Bronchial epithelial cell (primary cell): Measurements from ENCODE around the gene TRRAP. TPM values are rescaled to one million over a fixed set of nuclear protein-coding genes. Genes with fewer than 3 reads are reported as not detected.

Source experiments
- DNase-seq: peaks from one replicate; pipeline ENCODE4 v3.0.0-alpha.2; 2010; ENCODE audit warnings: low read depth
- FAIRE-seq: peaks from 2 replicates; lab custom pipeline; 2011; peaks lifted over from hg19 to GRCh38; lab: Jason Lieb, UNC
- H3K27me3 ChIP-seq: 2 replicates; pipeline ENCODE4 v1.5.1; 2011; ENCODE audit warnings: low read length; ENCODE audit not compliant: control insufficient read depth, insufficient read depth
- H3K36me3 ChIP-seq: 2 replicates; pipeline ENCODE4 v1.5.1; 2011; ENCODE audit warnings: low read length; ENCODE audit not compliant: control insufficient read depth, insufficient read depth
- H3K4me3 ChIP-seq: 2 replicates; pipeline ENCODE4 v1.5.1; 2011; ENCODE audit warnings: mild to moderate bottlenecking, low read depth, low read length, control low read depth
- total RNA-seq: library from RNA; depleted of rRNA; stranded (reverse); fragments of >200 nt; gene quantifications from 2 replicates; pipeline ENCODE4 v1.2.1, GENCODE V29; 2014
- TF ChIP-seq, protein P1 (sequence below): IDR thresholded peaks from 2 replicates; pipeline ENCODE4 v1.5.1; 2011; ENCODE audit warnings: mild to moderate bottlenecking, moderate library complexity, low read length, control low read depth, inconsistent platforms; ENCODE audit not compliant: insufficient read depth, severe bottlenecking

Gene TRRAP
- total RNA-seq, 1 donor from 2014 or later, result 8.2 TPM

DNA sequence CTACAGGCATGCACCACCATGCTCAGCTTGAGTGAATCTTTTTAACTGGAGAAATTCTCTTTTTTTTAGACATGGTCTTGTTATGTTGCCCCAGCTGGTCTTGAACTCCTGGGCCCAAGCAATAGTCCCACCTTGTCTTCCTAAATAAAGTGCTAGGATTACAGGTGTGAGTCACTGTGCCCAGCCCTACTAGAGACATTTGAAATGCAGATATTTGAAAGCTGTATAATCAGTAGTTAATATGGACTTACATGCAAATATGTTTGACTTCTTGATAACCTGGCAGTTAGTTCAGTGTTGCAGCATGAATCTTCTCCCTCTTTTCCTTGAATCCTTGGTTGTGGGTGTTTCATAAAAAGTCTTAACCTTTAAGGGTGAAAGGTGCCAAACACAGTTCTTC, 8.7 kb downstream of the TRRAP start:
- H3K4me3 ChIP-seq, result no peak overlapping the region
- TF ChIP-seq, protein P1, sequence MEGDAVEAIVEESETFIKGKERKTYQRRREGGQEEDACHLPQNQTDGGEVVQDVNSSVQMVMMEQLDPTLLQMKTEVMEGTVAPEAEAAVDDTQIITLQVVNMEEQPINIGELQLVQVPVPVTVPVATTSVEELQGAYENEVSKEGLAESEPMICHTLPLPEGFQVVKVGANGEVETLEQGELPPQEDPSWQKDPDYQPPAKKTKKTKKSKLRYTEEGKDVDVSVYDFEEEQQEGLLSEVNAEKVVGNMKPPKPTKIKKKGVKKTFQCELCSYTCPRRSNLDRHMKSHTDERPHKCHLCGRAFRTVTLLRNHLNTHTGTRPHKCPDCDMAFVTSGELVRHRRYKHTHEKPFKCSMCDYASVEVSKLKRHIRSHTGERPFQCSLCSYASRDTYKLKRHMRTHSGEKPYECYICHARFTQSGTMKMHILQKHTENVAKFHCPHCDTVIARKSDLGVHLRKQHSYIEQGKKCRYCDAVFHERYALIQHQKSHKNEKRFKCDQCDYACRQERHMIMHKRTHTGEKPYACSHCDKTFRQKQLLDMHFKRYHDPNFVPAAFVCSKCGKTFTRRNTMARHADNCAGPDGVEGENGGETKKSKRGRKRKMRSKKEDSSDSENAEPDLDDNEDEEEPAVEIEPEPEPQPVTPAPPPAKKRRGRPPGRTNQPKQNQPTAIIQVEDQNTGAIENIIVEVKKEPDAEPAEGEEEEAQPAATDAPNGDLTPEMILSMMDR, result no peak
- H3K27me3 ChIP-seq, result no peaks in the 10 kb centered on the region
- FAIRE-seq (no peak), DNase-seq (no peak)
- H3K36me3 ChIP-seq, result peaks cover 11% of the 10 kb centered on the region

DNA sequence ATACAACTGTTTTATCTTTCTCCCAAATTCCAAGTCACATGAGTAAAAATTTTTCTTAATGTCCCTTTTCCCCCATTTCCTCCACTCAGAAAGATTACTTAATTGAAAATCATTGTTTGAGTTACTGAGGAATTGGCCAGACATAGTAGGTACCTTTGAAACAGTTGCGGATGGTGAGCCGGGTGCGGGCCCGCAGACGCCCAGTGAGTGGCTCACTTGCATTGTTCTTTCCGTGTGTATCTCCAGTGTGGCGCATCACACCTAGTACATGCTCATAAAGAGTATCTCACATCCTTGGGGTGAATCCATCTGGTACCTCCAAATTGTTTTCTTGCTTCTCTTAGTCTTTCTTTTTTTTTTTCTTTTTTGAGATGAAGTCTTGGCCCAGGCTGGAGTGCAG, 14.3 kb downstream of the TRRAP start:
- Histone ChIP-seq H3K4me3 (no peak overlapping the region), H3K36me3 (peaks cover 8% of the 10 kb centered on the region), H3K27me3 (no peaks in the 10 kb centered on the region)
- TF ChIP-seq, protein P1, result no peak
- FAIRE-seq (no peak), DNase-seq (no peak)

DNA sequence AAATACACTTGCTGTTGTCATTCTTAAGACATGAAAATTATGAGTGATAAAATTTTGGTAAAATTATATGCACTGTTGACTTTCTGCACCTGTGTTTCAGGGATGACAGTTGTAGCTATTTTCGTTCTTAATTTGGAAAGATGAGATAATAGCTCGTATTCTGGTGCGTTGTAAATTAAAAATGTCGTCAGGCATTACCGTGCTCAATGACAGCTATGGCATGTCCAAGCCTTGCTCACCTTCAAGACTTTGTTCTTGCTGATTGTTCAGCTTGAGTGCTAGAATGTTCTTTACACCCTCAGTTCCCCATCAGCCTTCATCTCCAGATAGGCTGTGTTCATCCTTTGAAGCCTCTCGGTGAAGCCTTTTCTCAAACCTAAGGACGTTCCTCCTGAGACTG, 21.5 kb downstream of the TRRAP start:
- DNase-seq (no peak), FAIRE-seq (peak; percentile 73)
- Histone ChIP-seq H3K27me3 (no peaks in the 10 kb centered on the region), H3K36me3 (peaks cover 25% of the 10 kb centered on the region), H3K4me3 (no peak overlapping the region)
- TF ChIP-seq, protein P1, result no peak

DNA sequence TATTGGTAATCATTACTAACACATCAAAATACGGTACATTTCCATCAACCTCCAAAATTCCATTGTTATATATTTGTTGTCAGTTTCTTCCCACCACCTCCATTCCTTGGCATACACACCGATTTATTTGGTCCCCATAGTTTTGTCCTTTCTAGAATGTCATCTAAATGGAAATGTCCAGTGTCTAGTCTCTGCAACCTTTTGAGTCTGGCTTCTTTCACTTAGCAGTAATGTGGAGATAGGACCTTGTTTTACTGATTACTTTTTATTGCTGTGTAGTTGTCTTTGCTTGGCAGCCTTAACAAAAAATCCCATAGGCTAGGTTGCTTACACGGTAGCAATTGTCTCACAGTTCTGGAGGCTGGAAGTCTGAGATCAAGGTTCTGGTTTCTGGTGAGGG, 22.5 kb downstream of the TRRAP start:
- Histone ChIP-seq H3K27me3 (no peaks in the 10 kb centered on the region), H3K36me3 (peaks cover 29% of the 10 kb centered on the region), H3K4me3 (no peak overlapping the region)
- DNase-seq (no peak), FAIRE-seq (no peak)
- TF ChIP-seq, protein P1, result no peak

DNA sequence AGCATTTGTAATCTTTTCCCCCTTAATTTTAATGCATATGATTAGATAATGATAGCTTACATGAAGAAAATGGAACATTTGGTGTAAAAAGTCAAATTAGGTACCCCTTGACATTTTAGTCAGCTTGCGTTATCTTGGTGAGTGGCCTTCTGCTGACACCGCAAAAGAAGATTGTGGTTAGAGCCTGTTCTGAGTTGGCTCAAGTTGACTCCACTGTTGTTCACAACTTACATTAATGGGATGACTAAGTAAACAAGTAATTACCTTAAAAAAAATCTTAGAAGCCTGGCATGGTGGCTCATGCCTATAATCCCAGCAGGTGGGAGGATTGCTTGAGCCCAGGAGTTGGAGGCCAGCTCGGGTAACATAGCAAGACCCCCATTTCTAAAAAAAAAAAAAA, 24.2 kb downstream of the TRRAP start:
- DNase-seq (no peak), FAIRE-seq (no peak)
- Histone ChIP-seq H3K36me3 (peaks cover 29% of the 10 kb centered on the region), H3K4me3 (no peak overlapping the region), H3K27me3 (no peaks in the 10 kb centered on the region)
- TF ChIP-seq, protein P1, result no peak

DNA sequence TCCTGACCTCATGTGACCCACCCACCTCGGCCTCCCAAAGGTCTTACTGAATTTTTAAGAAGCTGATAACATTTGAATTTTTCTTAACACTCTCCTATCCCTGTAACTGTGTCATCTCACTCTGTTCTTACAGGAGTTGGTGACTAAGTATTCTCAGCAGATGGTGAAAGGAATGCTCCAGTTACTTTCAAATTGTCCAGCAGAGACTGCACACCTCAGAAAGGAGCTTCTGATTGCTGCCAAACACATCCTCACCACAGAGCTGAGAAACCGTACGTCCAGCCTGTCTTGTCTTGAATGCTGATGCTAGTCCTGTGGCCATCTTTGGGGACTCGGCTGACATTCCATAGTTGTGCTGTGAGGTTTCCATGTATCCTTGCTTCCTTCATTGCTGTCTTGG, 24.9 kb downstream of the TRRAP start:
- Histone ChIP-seq H3K36me3 (peaks cover 26% of the 10 kb centered on the region), H3K4me3 (no peak overlapping the region), H3K27me3 (no peaks in the 10 kb centered on the region)
- TF ChIP-seq, protein P1, result no peak
- no peak for FAIRE-seq
- DNase-seq, result no peak
